Measurements from ENCODE around the gene SFI1. TPM values are rescaled to one million over a fixed set of nuclear protein-coding genes. Genes with fewer than 3 reads are reported as not detected.
A peak's percentile ranks its signal among the peaks of the same experiment; 100 is the strongest.

The SFI1 gene
- total RNA-seq, 1 experiment from 2014 or later, result 53.1 TPM

DNA sequence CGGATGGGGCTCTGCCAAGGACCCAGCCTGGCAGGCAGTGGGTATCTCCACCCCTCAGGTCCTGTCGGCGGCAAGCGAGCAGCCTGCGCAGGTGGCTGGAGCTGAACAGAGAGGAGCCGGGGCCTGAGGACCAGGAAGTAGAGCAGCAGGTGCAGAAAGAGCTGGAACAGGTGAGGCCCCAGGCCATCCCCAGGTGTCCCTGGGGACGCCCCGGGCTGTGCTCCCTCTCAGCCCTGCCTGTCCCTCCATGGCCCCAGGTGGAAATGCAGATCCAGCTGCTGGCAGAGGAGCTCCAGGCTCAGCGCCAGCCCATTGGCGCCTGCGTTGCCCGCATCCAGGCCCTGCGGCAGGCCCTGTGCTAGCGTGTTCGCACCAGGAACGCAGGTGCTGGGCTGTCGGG, 121.7 kb downstream of the SFI1 start:
- no peaks in the 10 kb centered on the region for H3K27me3 ChIP-seq (ENCODE audit: insufficient read depth, low read length)
- no peak overlapping the region for H3K9ac ChIP-seq (ENCODE audit: low read length)
- H3K4me2 ChIP-seq (ENCODE audit: low read length), result no peak overlapping the region
- DNase-seq (ENCODE audit: low read depth, low spot score), result no peak
- H3K9me2 ChIP-seq (ENCODE audit: insufficient read depth), result no peaks in the 10 kb centered on the region
- peaks cover 7 to 16% of the 10 kb centered on the region in 2 experiments; a peak in 2 of 4 replicates for H3K36me3 ChIP-seq (ENCODE audit: control insufficient read depth in 1 of 2, insufficient read depth in 2 of 2, low read length in 2 of 2)
- H3K4me3 ChIP-seq (replicated peaks in 1 of 2; ENCODE audit: low read depth in 1 of 2, low read length in 2 of 2), result no peak overlapping the region
- no peaks in the 10 kb centered on the region for H3K9me3 ChIP-seq (ENCODE audit: control insufficient read depth in 1 of 2, insufficient read depth in 1 of 2, low read depth in 1 of 2, low read length in 2 of 2)
- H2AFZ ChIP-seq (ENCODE audit: low read depth, low read length, poor library complexity, severe bottlenecking), result no peak overlapping the region
- ChIA-PET POLR2A (interaction anchor here (0.7 kb wide), 1 partner anchor 12 kb away, joined by 3 read pairs; no protein-coding TSS in a partner anchor), RAD21 (ENCODE audit: low non-redundant PET in 1 of 2, low total read pairs in 2 of 2, uncharacterized antibody in 2 of 2, unreplicated experiment in 2 of 2) (no interaction called here), CTCF (no interaction called here)
- TF ChIP-seq, protein P1, sequence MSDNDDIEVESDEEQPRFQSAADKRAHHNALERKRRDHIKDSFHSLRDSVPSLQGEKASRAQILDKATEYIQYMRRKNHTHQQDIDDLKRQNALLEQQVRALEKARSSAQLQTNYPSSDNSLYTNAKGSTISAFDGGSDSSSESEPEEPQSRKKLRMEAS (IDR thresholded peaks at IDR 0.05), result no peak
- no peak for ATAC-seq
- peaks cover 10% of the 10 kb centered on the region for H3K79me2 ChIP-seq (ENCODE audit: insufficient read depth, low read length)
- no peaks in the 10 kb centered on the region for H3K4me1 ChIP-seq (ENCODE audit: control insufficient read depth in 1 of 2, insufficient read depth in 2 of 2, low read length in 2 of 2)
- intact Hi-C loops (cut with micrococcal nuclease), result no loop called here
- BruUV-seq (replicated peaks), result no TSS peak
- H4K20me1 ChIP-seq (ENCODE audit: insufficient read depth), result no peaks in the 10 kb centered on the region
- peak overlapping the region; percentile 9; the same call in 1 of the 2 replicates for H3K27ac ChIP-seq (ENCODE audit: low read depth, low read length)

DNA sequence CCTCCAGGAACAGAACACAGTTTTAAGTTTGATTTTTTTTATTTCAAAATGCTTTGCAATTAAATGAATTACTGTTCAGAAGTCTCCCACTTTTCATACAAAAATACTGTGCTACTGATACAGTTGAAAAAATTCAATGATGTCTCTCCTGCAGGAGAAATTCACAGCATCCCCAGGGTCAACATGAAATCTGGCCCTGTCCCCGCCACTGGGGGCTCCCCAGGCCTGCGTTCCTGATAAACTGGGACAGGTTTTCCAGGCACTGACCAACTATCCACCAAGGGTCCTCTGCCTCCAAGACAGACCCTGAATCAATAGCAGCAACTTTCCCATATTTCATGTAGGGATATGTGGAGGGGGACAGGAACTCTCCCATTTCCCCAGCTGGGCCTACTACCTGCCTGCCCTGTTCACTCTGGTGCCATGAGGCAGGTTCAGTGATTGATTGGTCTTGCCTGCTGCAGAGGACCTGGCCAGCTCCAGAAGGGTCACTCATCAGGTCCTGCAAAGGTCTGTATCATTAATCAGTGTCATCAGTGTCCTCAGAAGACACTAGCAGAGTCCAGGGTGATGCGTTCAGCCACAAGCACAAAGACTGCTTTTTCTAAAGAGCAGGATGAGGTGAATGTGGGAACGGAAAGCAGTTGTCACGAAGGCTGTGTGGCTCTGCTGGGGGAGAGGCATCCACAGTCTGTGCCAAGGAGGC, 122.3 kb downstream of the SFI1 start:
- ChIA-PET RAD21 (ENCODE audit: low non-redundant PET in 1 of 2, low total read pairs in 2 of 2, uncharacterized antibody in 2 of 2, unreplicated experiment in 2 of 2) (no interaction called here), CTCF (no interaction called here), POLR2A (no interaction called here)
- TF ChIP-seq ELF1 (IDR thresholded peaks at IDR 0.05; ENCODE audit: borderline replicate concordance, low read depth), result no peak
- TF ChIP-seq, protein P2, sequence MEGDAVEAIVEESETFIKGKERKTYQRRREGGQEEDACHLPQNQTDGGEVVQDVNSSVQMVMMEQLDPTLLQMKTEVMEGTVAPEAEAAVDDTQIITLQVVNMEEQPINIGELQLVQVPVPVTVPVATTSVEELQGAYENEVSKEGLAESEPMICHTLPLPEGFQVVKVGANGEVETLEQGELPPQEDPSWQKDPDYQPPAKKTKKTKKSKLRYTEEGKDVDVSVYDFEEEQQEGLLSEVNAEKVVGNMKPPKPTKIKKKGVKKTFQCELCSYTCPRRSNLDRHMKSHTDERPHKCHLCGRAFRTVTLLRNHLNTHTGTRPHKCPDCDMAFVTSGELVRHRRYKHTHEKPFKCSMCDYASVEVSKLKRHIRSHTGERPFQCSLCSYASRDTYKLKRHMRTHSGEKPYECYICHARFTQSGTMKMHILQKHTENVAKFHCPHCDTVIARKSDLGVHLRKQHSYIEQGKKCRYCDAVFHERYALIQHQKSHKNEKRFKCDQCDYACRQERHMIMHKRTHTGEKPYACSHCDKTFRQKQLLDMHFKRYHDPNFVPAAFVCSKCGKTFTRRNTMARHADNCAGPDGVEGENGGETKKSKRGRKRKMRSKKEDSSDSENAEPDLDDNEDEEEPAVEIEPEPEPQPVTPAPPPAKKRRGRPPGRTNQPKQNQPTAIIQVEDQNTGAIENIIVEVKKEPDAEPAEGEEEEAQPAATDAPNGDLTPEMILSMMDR (IDR thresholded peaks at IDR 0.05 in 2 of 3, conservative IDR thresholded peaks at IDR 0.05 in 1 of 3; ENCODE audit: borderline replicate concordance in 1 of 3, insufficient read depth in 1 of 3, low read depth in 2 of 3, low read length in 2 of 3), result 0 out of 6 replicates have a peak, but pooled peaks of 1 of the 3 experiments have one; percentile 7
- no peak overlapping the region for H3K4me2 ChIP-seq (ENCODE audit: low read length)
- H3K4me1 ChIP-seq (ENCODE audit: control insufficient read depth in 1 of 2, insufficient read depth in 2 of 2, low read length in 2 of 2), result no peaks in the 10 kb centered on the region
- intact Hi-C loops (cut with micrococcal nuclease), result no loop called here
- H3K9me2 ChIP-seq (ENCODE audit: insufficient read depth), result no peaks in the 10 kb centered on the region
- H3K9me3 ChIP-seq (ENCODE audit: control insufficient read depth in 1 of 2, insufficient read depth in 1 of 2, low read depth in 1 of 2, low read length in 2 of 2), result no peaks in the 10 kb centered on the region
- no TSS peak for BruUV-seq (replicated peaks)
- H3K9ac ChIP-seq (ENCODE audit: low read length), result no peak overlapping the region
- ATAC-seq (no peak), DNase-seq (ENCODE audit: low read depth, low spot score) (no peak)
- H3K36me3 ChIP-seq (ENCODE audit: control insufficient read depth in 1 of 2, insufficient read depth in 2 of 2, low read length in 2 of 2), result peaks cover 7 to 16% of the 10 kb centered on the region in 2 experiments; a peak in 2 of 4 replicates
- H2AFZ ChIP-seq (ENCODE audit: low read depth, low read length, poor library complexity, severe bottlenecking), result no peak overlapping the region
- no peaks in the 10 kb centered on the region for H3K27me3 ChIP-seq (ENCODE audit: insufficient read depth, low read length)
- peak overlapping the region; percentile 9; the same call in 1 of the 2 replicates for H3K27ac ChIP-seq (ENCODE audit: low read depth, low read length)
- no peaks in the 10 kb centered on the region for H4K20me1 ChIP-seq (ENCODE audit: insufficient read depth)
- H3K4me3 ChIP-seq (replicated peaks in 1 of 2; ENCODE audit: low read depth in 1 of 2, low read length in 2 of 2), result no peak overlapping the region
- H3K79me2 ChIP-seq (ENCODE audit: insufficient read depth, low read length), result peaks cover 16% of the 10 kb centered on the region

Data from HCT116 (cell line).